Measurements from ENCODE around the gene GNB1L.

- TF ChIP-seq CTCF (IDR thresholded peaks at IDR 0.05) (no peak), POLR2A (IDR thresholded peaks at IDR 0.05) (no peak)
Observed at GRCh38 chr22:19863571-19863970, 8.9 kb upstream of the GNB1L start.
